GM21723 (cell line): ENCODE results near the gene PIWIL1.

Source experiments
- ATAC-seq: cut with Tn5 transposase; IDR thresholded peaks from one replicate; pipeline ENCODE4 v1.9.1; 2021; ENCODE audit warnings: mild to moderate bottlenecking, moderate library complexity; ENCODE audit not compliant: unreplicated experiment

PIWIL1 gene

DNA sequence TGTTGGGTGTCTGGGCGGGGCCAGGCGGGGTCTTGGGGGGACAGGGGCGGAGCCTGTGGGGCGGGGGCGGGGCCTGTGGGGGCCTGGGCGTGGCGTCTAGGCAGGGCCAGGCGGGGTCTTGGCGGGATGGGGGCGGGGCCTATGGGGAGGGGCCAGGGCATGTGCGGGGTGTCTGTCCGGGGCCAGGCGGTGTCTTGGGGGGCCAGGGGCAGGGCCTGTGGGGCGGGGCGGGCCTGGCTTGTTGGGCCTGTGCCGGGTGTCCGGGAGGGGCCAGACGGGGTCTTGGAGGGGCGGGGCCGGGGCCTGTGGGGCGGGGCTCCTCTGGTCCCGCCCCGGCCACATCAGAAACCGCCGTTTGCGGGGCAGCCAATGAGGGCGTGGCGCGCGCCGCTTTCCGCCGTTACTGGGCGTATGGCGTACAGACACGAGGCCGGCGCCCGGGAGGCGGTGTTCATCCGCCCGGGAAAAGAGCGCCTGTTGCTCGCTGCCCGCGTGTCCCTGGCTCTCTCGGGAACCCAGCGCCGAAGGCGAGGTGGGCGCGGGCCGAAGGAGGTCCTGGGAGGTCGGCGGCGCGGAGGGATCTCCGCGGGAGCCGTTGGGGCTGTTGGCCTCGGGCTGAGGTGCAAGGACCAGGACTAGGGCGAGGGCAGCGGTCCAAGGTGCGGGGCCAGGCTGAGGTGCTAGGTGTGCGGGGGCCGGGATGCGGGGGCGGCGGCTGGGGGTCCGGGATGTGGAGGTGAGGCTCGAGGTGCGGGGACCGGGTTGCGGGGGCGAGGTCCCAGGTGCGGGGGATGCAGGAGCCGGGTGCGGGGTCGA is at the start of gene PIWIL1:
PIWIL1 (plus strand) TSS at position 400 of the 816 bp plus-strand sequence. CDS start 4,705 bp downstream, outside the sequence.
- ATAC-seq = no peak

DNA sequence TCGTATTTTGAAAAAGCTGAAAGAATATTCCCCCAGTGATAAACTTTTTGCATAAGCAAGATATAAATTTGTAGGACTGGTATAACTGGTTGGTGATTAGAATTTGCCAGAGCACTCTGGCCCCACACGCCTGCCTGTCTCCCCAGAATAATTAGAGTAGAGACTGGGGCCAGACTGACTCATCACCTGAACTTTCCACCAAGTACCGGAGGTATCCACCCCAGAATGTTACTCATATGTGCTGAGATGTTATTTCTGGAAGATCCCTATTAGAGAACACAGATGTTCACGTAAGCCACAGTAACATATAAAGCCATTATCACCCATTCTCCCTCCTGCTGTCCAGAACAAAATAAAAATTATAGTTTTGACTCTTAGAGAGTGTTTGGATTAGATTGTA is 49.5 kb upstream of the PIWIL1 start:
- ATAC-seq = no peak

DNA sequence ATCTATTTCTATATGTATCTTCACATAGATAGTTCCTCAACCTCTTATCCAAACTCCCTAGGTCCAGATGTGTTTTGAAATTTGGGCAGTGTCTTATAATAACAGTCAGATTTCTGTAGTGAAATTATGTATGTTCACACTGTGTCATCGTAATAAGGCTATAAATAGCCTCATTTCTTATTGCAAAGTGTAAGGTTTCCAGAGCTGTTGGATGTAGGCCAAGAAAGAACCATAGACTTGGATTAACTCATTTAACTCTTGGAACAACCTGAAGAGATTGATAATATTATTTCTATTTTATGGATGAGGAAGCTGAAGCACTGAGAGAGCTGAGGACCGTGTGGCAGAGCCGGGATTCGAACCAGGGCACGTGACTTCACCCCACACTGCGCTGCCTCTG is 49.0 kb upstream of the PIWIL1 start:
- no peak for ATAC-seq

DNA sequence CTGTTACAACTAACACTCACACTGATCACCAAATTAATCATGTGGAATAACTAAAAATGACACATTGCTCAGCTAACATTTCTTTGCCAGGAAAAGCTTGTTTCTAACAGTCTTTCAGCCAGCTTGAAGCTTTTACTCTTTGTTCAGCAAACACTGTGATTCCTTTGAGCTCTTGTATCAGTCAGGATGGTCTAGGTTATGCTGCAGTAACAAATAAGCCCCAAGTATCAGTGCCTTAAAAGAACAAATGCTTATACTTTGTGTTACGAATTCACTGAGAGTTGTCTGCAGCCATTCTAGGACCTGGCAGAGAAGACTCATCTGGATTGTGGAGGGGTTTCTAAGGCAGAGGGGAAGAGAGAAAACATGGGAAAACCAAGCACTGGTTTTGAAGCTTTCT is 47.6 kb upstream of the PIWIL1 start:
- no peak for ATAC-seq

DNA sequence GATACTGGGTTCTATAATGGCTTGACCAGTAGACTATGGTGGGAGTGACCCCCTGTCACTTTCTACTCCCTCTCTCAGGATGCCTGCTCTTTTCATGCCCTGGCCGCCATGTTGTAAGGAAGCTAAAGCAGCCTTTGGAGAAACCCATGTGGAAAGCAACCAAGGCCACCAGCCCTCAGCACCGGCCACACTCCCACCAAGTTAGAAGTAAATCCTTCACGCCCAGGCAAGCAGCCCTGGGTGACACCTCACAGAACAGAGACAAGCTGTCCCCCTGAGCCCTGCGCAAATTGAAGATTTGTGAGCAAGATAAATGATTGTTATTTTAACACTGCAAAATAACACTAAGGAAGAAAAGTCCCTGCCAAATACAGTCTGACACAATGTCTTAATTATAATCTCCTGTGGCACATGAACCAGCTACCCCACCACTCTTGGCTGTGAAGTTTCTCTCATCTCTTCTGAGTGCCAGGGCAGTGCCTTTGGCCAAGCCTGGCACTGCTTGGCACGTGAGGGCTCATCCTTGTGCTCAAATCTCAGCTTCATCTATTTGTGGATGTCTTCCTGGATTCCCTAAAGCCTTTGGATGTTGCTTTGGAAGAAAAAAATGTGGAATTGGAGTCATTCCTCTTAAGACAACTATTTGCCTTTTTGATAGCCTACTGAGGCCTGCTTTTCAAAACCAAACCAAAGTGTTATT is 39.2 kb upstream of the PIWIL1 start:
- no peak for ATAC-seq

DNA sequence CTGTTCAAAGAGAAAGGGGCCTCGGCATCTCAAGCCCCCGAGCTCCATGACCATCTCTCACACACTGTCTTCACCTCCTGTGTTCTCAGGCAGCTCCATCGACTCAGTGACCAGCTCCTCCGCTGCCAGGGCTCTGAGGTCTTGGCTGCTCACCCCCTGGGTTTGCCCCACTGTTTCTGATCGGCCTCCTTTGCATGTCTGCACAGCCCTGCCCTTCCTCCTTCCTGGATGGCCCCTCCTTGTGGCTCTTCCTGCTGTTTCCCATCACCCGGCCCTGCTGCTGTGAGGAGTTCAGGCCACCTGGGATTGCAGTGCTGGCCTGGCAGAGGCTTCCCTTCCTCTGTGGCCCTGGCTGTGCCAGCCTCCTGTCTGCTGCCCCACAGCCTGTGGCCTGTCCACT is 38.1 kb upstream of the PIWIL1 start:
- ATAC-seq = no peak

DNA sequence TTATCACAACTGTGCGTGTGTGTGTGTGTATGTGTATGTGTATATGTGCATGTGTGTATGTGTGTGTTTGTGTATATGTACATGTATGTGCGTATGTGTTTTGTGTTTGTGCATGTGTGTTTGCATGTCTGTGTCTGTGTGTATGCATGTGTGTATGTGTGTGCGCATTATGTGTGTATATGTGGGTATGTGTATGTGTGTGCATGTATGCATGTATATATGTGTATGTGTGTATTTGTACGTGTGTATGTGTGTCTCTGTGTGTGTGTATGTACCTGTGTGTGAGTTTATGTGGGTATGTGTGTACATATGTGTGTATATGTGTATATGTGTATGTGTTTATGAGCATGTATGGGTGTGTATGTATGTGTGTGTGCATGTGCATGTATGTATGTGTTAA is 37.6 kb upstream of the PIWIL1 start:
- no peak for ATAC-seq

DNA sequence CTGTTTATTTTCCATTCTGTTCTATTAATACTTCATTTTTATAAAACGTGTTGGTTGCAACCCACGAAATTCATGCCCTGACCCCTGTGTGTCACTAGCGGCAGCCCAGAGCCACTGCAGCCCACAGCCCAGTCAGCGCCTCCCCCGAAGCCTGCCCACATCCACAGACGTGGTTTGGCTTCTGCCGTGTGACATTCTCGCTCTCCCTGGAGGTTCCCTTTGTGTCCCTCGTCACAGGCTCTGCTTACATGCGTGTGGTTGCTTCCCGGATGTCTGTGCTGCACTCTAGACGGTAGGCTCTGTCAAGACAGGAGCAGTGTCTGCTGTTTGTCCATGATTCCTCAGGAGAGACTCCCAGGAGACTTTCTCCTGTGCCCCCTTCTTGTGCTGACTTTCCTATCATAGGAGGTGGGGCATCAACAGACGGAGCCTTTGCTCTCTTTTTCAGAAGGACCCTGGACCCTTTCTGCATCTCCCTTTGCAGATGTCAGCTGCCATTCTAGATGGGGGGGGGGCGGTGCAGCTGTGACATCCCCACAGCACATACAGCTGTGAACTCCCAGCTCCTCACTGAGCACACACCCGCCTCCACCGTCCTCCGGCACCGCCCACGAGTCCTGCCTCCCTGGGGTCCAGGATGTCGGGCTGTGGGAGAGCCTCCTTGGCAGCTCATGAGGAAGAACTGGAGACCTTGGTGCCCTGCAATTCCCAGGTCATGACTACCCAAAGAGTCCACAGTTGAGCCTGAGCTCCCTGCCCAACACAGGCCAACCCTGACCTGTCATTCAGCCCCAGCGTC is 36.8 kb upstream of the PIWIL1 start:
- no peak for ATAC-seq

DNA sequence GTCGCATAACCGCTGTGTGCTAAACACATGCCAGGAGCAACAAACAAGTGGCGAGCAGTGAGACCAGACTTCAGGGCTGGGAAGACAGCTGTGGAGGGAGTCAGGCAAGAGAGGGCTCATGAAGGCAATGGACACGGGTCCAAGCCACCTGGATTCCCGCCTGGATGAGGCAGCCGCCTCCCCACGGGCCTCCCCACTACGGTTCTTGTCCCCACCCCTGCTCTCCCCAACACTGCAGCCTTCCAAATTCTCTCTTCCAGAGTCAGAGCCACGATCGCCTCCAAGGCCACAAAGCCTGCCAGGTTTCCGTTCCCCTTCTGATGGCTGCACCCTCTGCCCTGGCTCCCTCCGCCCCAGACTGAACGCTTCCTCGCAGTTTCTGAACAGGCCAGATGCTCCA is 36.1 kb upstream of the PIWIL1 start:
- ATAC-seq = no peak

DNA sequence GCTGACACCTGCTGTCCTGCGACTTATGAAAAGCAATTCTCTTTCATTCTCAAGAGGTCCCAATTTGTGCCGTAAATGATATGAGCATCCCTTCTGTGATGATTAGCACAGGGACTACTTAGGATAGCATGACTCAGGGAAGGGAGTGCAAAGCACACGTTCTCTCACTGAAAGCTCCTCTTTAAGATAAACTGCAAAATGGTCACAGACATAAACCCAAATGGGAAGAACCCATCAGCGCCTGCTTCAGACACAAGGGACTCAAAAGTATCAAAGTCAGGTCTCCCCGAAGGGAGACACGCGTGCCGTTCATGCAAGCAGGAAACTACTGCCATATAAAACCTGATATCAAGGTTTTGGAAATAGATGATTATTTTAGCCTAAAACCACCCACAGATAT is 33.9 kb upstream of the PIWIL1 start:
- ATAC-seq = no peak

DNA sequence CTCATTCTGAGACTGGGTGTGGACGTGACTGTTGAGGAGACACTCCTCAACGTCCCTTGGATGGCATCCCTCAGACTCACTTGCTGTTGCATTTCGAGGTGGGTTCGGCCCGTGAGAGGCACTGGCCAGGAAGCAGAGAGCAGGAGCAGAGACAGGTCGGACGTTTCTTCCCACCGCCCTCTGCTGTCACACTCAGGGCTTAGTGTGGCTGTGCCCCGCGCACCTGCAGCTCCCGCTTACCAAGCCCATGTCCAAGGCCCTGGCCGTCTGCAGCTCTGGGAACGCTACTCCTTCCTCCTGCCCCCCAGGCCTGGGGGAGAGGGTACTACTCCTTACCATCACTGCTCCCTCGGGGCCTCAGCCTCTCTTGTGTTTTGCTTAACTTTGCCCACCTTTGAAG is 29.8 kb upstream of the PIWIL1 start:
- no peak for ATAC-seq

DNA sequence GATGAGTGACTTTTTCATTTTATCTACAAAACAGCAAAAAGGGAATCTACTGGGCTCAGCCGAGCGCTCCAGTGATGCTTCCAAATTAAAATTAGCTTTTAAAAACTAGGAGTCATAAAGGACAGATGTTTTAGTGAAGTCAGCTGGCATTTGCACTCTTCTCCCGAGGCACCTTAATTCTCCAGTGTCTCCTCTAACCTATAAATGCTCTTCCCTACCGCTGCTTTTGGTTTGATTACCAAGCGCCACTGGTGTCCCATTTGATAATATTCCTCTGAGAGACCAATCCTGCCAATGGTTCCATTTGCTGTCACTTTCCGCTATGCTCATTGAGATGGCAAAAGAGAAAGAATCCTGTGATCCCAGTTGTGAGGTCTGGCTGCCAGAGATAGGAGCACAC is 29.3 kb upstream of the PIWIL1 start:
- ATAC-seq = no peak

DNA sequence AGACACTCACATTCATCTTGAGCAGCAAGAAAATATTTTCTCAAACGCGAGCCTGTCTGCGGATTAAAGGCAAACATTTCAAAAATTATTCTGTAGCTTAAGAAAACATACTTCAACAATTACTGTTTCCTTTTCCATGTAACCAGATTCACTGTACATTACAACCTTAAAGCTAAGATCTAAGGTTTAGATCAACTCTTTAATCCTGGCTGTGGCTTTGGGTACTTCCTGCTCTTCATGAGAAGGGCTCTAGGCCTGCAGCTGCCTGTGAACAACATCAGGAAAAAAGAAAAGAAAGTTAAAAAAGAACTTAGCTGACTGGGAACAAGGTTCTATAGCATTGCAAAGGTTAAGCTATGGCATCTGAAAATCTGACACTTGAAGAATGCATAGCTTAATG is 21.4 kb upstream of the PIWIL1 start:
- ATAC-seq = no peak

DNA sequence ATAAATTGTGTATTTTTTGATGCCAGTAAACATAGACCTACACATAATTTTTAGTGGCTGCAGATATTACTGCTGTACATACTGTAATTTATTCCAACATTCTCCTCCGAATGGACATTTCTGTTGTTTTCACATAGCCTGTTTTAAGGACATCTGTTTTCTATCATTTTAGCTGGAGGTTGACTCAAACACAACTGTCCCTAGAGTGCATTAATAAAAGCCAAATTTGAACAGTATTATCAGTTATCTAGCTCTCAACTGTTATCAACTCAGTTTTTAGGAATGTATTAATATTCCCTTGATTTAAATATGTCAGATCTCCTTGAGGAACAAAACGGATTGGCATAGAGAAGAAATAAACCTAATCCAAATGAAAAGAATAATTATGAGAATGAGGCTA is 17.2 kb upstream of the PIWIL1 start:
- ATAC-seq = no peak

DNA sequence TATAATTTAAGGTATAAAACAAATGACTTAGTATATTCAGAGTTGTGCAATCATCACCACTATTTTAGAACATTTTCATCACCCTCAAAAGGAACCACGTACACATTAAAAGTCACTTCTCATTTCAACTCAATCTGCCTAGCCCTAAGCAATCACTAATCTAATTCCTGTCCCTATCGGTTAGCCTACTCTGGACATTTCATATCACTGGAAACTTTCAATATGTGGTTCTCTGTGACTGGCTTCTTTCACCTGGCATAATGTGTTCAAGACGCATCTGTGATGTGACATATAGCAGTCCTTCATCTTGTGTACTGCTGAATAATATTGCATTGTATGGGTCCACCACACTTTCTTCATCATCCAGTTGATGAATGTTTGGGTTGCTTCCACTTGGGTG is 15.4 kb upstream of the PIWIL1 start:
- no peak for ATAC-seq

DNA sequence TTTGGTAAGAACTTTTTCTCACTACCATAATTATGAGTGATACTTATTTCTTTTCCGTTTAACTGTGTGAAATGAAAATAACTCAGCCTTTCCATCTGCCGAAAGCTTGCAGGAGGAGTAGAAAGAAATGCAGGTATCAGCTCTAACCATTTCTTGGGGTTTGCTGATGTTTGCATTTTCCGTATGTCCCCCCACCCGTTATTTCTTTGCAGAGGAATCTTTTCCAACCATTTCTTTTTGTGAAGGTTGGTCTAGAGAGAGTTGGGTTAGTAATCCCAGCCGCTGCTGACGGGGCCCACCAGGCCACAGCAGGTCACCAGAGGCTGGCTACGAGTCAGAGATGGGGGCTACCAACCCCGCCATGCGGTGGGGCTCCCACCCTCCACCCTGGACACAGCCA is 7.0 kb upstream of the PIWIL1 start:
- ATAC-seq = no peak

DNA sequence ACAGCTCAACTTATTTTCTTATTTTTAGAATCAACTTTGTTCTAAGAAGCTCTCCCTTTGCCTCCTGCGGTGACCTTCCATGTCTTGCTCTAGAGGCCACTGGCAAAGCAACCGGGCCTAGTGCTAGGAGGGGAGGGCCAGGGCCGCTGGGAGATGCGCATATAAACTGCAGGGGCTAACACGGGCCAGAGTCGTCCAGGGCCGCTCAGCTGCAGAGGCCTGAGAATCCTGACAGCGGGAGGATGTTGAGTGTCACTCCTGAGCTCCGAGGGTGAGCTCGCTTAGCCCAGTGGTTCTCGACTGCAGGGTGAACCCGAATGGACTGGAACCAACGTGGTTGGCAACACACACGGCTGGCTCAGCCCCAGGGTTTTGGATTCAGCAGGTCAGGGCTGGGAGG is 6.5 kb upstream of the PIWIL1 start:
- ATAC-seq = no peak

DNA sequence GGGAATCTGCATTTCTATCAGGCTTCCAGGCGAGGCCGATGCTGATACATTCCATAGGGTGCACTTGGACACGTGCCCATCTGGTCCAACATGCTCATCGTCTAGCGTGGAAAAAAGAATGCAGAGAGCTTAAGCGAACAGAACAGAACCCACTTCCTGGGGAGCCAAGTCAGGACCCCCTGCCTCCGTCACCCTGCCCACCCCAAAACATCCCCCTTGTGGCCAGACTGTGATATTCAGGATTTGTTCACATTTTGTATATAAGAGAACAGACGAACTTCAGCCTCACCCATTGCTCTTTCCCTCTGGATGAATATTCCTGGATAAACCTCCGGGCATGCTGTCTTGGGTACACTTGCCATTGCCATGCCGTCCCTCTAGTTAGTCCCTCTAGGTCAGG is 4.3 kb upstream of the PIWIL1 start:
- ATAC-seq = no peak

DNA sequence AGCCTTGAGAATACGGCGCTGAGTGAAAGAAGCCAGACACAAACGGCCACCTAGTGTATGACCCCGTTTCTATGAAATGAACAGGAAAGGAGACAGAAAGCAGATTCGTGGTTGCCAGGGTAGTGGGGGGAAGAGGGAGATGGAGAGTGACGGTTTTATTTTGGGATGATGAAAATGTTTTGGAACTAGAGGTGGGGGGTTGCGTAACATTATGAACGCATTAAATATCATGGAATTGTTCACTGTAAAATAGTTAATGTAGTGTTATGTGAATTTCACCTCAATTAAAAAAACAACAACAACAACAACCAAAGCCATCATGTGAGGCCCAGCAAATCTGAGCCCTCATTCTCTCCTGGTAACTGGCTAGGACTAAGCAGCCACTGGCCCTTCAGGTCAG is 3.3 kb upstream of the PIWIL1 start:
- ATAC-seq = no peak

DNA sequence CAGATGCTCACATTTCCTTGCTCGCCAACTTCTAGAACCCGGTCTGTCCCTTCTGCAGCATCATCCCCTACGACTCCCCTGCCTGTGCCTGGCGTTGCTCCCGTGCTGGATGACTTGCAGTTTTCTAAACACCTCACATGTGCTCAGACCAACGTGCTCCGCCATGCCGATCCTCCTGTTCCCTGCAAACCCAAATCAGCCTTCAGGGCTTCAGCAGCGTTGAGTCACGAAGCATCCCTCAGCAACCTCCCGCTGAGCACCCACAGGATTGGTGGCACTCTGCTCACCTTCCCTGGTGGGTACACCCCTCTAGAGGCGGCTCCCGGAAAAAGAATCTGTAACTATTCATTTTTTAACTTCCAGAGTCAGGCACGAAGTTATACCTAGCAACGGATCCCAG is 2.8 kb upstream of the PIWIL1 start:
- no peak for ATAC-seq

DNA sequence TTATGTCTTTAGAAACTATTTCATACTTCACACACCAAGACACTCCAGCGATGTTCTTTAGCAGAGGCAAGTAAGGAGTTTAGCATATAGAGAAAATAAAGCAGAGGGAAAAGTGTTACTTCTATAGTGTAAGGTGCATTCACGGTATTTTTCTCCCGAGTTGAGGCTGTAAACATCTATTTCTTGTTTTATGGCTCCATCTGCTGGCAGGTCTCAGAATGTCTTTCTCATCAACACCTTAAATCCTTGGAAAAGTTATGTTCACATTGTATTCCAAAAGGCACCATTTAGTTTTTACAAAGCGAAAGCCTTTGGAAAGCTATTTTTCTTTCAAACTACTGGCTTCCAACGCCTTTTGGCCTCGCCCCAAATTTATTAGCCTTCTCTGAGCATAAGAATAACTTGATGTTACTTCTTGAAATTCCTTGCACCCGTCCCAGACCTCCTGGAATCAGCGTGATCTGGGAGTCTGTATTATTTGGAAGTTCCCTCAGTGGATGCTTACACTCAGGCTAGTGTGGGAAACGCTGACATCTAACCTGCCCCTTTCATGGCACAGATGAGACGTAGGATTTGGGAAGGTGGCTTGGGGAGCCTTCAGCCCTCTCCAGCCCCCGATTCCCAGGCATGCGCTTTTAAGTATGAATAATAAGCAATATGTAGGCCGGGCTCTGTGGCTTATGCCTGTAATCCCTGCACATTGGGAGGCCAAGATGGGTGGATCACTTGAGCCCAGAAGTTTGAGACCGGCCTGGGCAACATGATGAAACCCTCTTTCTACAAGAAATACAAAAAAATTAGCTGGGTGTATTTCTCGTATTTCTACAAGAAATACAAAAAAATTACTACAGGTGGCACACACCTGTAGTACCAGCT is 1.9 kb upstream of the PIWIL1 start:
- no peak for ATAC-seq
